HG03064 (cell line): ENCODE data around the gene HSPD1.

Experiments
- ATAC-seq: cut with Tn5 transposase; IDR thresholded peaks from one replicate; pipeline ENCODE4 v1.9.1; 2021; ENCODE audit warnings: low read depth; ENCODE audit not compliant: unreplicated experiment

HSPD1 gene

DNA sequence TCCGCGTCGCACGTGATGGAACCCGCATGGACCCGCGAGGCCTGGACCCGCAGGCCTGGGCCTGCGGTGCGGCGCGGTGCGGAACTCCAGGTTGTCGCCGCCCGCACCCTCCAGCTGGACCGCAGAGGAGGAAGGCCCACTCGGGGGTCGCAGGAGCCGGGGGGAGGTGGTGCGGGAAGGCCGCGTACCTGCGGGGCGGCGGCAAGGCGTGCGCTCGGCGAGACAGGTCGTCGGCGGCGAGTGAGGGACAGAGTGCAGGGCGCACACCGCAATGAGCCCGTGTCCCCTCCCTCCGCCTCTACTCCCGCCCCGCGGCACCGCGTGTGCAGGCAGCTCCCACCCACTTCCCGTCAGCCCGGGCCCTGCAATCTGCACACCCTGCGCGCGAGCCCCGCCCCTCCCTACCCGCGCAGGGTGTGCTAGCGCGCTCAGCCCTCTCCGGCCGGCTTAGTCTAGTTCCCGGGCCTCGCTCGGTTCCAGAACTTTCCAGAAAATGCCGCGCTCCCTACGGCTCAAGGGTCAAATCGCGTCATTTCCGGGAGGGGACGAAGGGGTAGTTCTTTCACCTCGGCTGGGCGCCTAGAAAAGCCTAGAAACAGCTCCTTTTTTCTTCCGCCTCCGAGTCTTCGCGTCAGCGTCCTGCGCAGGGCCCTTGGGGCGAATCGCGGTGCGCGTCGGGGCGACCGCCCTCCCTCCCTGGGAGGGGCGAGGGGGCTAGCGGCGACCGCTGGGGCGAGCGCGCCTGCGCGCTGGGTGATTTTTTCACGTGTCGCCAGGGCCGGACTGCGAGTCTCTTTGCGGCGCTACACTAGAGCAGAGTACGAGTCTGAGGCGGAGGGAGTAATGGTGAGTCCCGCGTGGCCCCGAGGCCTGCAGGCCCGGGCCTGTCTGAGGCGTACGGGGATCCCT is at the start of gene HSPD1, which contains the start of gene HSPE1:
Gene HSPD1 (minus strand): TSS at position 247 of the 909 bp plus-strand sequence. CDS start 992 bp downstream, outside the sequence.
Gene HSPE1 (plus strand): TSS at position 786 of the 909 bp plus-strand sequence. CDS start 58 bp downstream, at position 844.
- ATAC-seq: peak; percentile 77

DNA sequence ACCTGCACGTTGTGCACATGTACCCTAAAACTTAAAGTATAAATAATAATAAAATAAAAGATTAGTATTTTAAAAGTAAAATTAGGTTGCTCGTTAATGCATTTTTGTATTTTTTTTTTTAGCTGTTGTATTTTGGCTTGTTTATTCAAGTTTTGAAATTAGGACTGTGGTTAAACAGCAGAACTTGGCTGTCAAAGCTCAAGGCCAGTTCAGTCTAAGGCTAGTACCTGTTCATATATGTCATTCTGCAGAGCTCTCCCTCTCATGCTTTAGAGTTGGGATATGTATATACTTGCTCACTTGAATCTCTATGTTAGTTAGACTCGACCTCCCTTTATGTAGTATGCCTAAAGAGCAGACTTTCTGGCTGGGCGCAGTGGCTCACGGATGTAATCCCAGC is 48.9 kb upstream of the HSPD1 start:
- no peak for ATAC-seq

DNA sequence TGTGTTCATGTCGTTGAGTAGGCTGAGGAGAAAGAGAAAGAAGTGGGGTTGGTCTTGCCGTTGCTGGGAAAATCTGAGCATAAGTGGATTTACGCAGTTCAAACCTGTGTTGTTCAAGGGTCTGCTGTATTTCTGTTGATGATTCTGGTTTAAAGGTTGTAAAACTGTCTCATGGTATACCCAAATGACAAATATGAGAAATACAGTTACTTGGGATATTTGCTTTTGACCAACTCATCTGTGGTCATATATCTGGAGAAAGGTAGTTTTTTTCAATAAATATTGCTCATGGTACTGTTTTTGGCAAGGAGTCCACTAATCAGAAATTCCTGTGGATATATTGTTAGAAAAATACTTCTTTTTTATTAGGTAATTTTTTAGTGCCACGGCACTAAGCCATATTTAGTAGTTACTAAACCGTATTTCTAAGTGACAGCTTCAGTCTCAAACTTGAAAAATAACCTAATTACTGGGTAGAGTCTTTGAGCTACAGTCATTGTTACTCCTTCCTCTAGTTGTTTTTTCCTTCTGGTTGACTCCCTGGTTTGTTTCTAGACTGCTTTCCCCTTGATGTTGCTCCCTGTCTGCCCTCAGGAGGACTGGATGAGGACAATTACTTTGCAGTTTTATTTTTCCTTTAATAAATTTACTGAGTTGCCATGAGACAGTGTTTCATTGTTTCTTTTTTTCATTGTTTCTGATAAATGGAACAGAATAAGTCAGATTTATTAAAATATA is 47.7 kb upstream of the HSPD1 start:
- ATAC-seq: no peak

DNA sequence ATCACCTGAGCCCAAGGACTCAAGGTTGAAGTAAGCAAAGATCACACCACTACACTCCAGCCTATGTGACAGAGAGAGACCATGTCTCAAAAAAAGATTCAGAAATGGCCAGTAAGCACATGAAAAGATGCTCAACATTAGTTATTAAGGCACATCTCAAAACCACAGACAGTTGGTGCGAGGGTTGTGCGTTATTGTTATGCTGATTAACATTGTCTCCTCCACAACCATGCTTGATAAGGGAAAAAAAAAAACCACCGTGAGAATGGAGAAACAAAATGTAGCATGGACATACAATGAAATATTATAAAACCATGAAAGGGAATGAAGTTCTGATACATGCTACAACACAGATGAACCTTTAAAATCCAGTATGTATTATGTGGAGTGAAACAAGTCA is 43.6 kb upstream of the HSPD1 start:
- ATAC-seq: no peak

DNA sequence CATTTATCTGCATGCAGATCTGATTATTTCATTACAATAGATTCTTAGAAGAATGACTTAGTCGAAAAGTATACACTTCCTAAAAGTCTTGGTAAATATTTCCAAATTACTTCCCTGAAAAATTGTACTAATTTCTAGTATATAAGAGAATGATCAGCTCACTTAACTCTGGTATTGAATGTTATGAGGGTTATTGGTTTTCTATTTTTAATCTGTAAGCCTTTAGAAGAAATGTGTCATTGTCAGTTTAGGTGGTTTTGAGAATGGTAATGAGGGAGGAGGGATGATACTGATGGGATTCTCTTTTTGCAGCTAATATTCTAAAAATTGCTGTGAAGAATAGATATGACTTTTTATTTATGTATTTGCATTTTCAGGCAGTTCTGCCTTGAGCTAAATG is 40.1 kb upstream of the HSPD1 start:
- ATAC-seq: no peak

DNA sequence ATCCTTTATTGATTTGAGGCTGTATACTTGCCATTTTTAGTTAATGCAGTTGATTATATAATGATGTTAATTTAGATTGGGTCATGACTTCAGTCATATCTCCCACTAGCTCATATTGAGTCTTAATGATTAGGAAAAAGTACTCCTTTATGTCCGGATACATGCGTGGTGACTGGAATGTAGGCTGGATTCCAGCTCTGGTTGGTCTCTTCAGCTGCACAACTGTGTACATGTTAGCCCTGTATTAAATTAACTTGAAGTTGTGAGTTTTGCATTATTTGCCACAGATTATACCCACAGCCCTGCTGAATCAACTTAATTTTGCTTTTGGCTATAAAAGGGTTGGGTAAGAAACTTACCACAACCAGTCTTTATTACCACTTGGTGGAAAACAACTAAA is 38.8 kb upstream of the HSPD1 start:
- ATAC-seq: no peak

DNA sequence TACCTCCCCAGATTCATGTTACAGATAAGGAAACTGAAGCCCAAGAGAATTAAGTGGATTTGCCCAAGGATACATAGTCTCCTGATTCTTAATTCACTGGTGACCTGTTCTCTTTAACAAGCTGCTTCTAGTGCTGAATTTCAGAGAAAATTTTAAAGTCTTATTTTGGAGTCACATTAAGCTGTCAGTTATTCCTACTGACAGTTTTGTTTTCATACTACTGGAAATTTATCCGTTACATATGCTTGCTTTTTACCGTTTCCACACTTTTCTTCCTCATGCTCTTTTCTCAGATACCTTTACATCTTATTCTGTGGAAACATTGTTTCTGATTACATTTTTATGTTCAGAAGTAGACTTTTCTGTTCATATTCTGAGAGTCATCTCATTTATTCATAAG is 17.5 kb upstream of the HSPD1 start:
- no peak for ATAC-seq

DNA sequence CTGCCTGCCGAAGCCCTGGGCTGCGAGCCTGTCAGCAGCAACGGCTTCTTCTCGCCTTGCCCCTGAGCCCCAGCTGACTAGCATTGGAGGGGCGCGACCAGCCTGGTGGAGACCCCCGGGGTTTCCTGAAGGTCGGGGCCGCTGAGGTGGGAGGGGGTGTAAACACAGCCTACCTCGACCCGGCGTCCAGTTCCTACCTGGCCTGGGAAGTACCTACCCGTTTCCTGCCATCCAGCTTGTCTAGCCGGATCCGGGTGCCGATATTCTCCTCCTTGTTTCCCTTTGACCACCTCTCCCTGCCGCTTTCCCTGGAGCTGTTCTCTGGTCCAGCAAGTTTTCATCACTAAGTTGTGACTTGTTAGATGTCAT is 16.7 kb upstream of the HSPD1 start:
- peak; percentile 12 for ATAC-seq

DNA sequence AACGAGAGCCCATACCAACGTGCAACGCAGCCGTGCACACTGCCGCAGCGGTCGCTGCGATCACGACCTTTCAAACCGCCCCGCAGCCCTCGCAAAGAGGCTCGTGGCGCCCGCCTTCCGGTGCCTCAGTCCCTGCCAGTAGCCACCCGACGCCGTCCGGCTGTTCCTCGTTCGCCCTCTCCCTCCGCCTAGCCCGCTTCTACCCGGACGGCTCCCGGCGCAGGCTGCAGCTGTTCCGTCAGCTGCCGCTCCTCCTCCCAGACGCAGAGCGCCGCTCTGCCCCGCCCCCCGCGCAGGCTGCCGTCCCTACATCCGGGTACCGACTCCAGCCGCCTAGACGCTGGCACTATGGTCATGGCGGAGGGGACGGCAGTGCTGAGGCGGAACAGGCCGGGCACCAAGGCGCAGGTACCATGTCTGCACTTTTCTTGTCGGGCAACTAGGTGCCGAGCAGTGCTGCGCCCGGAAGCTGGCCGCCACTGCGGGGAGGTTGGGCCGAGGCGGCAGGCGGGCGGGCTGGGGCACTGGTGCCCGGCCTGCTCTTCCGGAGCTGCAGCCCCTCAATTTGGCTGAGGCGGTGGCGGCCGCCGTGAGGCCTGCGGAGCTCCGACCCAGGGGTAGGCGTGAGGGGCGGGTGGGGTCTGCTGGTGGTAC is 16.2 kb upstream of the HSPD1 start, which contains the start of gene MOB4:
Gene MOB4 (plus strand): TSS at position 328 of the 654 bp plus-strand sequence. CDS start 21 bp downstream, at position 349.
- peak; percentile 95 for ATAC-seq

DNA sequence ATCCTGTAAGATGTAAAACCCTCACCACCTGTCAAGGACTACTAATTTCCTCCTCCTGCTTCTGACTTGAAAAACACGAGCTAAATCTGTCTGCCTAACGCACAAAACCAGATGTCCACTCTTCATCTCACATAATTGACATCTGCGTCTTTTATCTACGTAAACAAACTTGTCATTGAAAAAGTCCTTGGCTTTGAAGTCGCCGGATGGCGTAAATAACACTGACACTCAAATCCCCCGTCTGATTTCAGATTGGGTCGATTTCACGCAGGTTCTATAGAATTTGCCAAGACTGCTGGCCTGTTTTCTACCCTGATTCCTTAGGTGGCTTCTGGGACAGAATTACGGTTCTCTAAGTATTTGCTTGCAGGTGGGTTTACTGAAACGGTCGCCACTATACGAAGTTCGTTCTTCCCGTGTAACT is 15.7 kb upstream of the HSPD1 start:
- ATAC-seq: peak; percentile 16

DNA sequence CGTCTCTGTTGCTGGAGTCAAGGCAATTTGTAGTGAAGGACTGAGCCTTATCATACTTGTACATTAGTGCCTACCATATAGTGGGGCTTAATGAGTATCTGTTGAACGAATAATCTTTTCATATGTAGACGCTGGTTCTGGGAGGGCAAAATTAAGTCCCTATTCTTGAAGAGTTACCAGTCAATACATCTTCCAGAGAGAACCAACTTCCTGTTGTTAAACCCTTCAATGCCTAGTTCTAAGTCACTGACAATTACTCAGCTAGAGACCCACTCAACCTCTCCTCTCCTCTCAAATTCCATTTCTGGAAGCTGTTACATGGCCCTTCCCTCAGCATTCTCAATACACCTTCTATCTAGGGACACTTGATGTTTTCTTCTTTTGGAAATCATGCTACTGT is 15.1 kb upstream of the HSPD1 start:
- ATAC-seq: no peak

DNA sequence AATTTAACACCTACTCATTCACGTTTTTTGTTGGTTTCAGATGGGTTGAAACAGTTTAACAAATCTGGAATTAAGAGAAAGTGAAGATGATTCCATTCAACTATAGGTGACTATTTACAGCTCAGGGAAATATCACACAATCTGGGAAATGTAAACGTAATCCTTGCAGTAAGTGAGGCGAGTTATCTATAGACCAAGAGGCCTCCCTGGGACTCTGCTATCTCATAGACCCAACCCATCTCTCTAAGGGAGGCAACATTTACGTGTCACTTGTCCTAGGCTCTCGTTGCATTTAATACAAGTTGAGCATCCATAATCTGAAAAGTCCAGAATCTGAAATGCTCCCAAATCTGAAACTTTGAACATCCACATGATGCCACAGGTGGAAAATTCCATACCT is 14.3 kb upstream of the HSPD1 start:
- no peak for ATAC-seq

DNA sequence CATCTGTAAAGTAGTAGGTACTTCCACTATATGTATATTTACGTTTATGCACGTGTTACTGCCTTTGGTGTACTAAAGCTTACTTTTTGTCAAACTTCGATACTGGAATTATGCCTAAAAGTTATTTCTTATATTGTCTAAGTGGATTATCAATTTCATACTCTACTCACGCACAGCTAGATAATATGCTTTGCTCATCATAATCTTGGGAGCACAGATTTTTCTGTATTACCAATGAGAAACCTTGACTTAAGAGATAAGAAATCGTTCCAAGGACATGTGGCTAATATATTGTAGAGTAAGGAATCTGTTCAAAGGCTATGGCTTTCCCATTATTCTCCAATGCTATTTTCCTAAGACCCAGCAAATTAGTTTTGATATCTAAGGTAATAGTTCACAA is 7.0 kb upstream of the HSPD1 start:
- no peak for ATAC-seq

DNA sequence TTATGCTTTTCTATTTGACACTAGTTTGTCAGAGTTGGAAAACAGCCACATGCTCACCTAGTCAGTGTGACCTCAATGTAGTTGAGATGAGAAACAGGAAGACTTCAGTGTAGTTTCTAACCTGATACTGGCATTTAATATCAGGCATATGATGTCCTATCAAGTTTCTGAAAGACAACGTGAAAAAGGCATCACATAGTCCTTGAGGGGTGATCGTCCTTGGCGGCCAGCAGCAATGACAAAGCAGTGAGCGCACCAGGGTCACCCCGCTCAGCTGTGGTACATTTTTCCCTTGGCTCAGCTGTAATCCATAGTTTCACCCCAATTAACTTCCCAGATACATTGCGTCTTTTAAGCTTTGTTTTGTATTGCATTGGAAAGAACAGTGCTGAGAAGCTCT is 4.9 kb upstream of the HSPD1 start:
- ATAC-seq: no peak

DNA sequence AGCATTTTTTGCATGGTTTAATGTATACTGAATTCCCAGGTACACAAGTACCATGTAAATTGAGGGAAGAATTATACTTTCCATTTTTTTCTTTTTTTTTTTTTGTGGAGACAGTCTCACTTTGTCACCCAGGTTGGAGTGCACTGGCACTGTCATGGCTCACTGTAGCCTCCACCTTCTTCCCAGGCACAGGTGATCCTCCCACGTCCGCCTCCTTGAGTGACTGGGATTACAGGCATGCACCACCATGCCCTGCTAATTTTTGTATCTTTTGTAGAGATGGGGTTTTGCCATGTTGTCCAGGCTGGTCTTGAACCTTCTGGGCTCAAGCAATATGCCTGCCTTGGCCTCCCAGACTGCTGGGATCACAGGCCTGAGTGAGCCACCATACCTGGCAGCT is 4.4 kb upstream of the HSPD1 start:
- ATAC-seq: no peak

DNA sequence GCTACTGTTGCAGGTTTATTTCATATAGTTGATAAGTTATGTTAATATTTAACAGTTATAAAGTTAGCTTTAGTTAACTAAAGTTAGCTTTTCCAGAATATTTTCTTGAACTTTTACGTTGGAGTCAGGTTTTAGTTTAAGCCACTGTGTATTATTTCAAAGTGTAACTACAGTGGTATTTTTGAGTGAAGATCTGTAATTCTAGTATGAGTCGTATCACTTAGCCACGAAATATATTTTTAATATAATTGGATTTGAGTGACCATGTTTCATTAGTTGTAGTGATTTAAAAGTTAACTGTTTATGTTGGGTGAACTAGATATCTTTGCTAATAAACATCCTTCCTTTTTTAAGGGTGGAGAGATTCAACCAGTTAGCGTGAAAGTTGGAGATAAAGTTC is 3.0 kb upstream of the HSPD1 start:
- no peak for ATAC-seq

DNA sequence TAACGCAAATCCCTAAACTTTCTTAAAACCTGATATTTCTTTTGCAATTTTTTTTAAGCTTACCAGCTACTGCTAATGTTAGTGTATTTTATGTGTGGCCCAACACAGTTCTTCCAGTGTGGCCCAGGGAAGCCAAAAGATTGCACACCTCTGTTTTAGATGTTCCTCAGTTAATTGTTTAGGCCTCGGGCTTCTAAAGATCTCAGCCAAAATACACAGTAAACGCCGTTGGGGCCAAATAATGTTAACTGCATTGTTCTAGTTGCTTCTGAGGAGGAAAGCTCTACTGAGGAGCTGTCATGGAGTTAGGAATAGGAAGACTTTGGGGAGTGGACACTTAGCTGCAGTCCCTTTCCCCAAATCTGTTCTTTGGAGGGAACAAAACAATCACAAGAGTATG is 2.6 kb upstream of the HSPD1 start:
- ATAC-seq: no peak

DNA sequence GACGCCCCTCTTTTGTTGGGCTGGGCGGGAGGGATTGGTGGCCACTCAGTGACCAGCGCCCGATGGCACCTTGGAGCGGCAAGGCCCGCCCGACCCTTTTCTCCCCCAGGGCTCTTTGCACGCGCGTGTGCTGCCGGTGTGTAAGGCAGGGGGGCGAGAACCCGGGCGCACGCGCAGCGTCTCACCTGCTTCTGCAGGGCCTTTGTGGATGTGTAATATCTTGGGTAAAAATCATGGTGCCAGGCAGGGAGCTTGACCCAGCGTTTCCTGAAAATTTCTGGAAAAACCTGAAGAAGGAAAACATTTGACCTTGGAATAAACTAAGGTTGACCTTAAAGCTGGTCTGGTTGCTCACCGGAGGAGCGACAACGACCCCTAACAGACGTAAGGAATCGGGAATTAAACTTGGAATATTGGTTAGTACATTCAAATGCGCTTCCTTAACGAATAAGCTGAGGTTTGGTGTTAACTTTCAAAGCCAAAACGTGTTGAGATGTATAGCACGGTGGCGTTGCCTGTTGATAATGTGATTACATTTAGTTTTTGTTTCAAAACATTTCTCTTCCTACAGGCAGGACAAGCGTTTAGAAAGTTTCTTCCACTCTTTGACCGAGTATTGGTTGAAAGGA is 977 bp upstream of the HSPD1 start:
- peak; percentile 1 for ATAC-seq

DNA sequence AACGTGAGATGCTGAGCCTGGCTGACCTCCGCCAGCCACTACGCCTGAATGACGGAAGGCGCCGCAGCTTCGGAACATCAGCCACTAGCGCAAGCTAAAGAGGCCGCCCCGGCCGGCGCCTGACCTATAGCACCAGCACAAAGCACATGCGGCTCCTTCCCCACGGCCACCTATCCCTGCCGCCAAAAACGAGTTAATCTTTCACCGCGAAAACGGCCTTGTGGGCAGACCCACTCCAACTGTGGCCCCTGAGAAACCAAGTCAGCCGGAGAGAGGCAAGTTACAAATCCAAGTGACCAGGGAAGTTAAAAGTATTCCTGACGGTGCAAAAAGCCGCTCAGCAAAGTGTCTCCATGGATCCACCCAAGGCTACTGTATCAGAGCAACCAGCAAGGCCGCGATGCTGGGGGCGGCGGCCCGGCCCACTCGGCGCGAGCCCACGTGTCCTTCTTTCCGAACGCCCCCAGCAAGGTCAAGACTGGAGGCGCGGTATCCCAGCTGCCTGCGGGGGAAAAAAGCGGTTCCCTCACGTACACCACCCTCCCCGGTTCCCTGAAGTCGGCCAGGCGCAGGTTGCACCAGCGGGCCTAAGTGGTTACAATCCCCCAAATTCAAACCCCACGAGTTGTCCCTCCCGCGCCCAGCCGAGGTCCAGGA is 575 bp downstream of the HSPD1 start:
- peak; percentile 7 for ATAC-seq
